CD4-positive, alpha-beta T cell treated with Interleukin-17A for 1 hour (primary cell): ENCODE data around the gene NVL.

Source experiments
- DNase-seq: peaks from one replicate; pipeline ENCODE4 v3.0.0-alpha.2; 2020

NVL gene

GRCh38 chr1:224276771-224277487 lies 53.0 kb downstream of the NVL start:
- no peak for DNase-seq

GRCh38 chr1:224274970-224275626 lies 54.9 kb downstream of the NVL start:
- DNase-seq: no peak

GRCh38 chr1:224273641-224274040 lies 56.3 kb downstream of the NVL start:
- no peak for DNase-seq

GRCh38 chr1:224271106-224271505 lies 58.9 kb downstream of the NVL start:
- DNase-seq: no peak

GRCh38 chr1:224267925-224268324 lies 62.0 kb downstream of the NVL start:
- no peak for DNase-seq

GRCh38 chr1:224266915-224267856 lies 62.8 kb downstream of the NVL start:
- DNase-seq: no peak

GRCh38 chr1:224266105-224266914 lies 63.7 kb downstream of the NVL start:
- no peak for DNase-seq

GRCh38 chr1:224264321-224264720 lies 65.7 kb downstream of the NVL start:
- DNase-seq: no peak

GRCh38 chr1:224262373-224263054 lies 67.5 kb downstream of the NVL start:
- no peak for DNase-seq

- no peak for DNase-seq
Observed at GRCh38 chr1:224259986-224260385, 70.0 kb downstream of the NVL start.

- no peak for DNase-seq
Observed at GRCh38 chr1:224258351-224258750, 71.6 kb downstream of the NVL start.

GRCh38 chr1:224256640-224257039 lies 73.3 kb downstream of the NVL start:
- DNase-seq: no peak

- DNase-seq: no peak
Observed at GRCh38 chr1:224253721-224254120, 76.3 kb downstream of the NVL start.

- DNase-seq: no peak
Observed at GRCh38 chr1:224252479-224252878, 77.5 kb downstream of the NVL start.

- DNase-seq: no peak
Observed at GRCh38 chr1:224251741-224252146, 78.2 kb downstream of the NVL start.

GRCh38 chr1:224245188-224245587 lies 84.8 kb downstream of the NVL start:
- DNase-seq: peak; percentile 29

GRCh38 chr1:224238756-224239155 lies 91.2 kb downstream of the NVL start:
- no peak for DNase-seq

GRCh38 chr1:224238212-224238611 lies 91.8 kb downstream of the NVL start:
- no peak for DNase-seq

- no peak for DNase-seq
Observed at GRCh38 chr1:224237119-224237881, 92.7 kb downstream of the NVL start.

GRCh38 chr1:224235813-224236493 lies 94.0 kb downstream of the NVL start:
- no peak for DNase-seq

GRCh38 chr1:224234017-224234416 lies 96.0 kb downstream of the NVL start:
- DNase-seq: no peak
